Right hindlimb (tissue), 1 donor: Measurements from ENCODE around the gene HDGFL3.
"Not testable (repeated sequence)": the region's sequence is repeated elsewhere in the genome, so short reads cannot be mapped to it uniquely, and the experiment has no call there.

ENCODE experiments used
- DNase-seq: peaks from one replicate; pipeline ENCODE4 v3.0.0-alpha.2; 2018

Gene HDGFL3

DNA sequence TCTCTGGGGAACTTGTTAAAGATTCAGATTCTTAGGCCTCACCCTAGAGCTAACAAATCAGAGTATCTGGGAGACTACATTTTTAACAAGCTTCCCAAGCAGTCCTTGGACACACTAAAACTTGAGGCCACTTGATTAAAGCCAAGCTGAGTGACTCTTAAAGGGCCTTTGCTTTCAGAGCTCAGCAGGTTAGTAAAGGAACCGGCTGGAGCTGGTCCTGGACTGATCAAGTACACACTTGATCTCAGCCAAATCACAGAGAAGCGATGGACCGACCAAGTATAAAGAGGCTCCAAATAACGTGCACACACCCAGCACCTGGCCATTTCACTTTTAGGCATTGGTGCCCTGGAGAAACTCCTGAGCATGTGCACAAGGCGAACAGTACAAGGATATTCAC, 113.0 kb downstream of the HDGFL3 start:
- no peak for DNase-seq

DNA sequence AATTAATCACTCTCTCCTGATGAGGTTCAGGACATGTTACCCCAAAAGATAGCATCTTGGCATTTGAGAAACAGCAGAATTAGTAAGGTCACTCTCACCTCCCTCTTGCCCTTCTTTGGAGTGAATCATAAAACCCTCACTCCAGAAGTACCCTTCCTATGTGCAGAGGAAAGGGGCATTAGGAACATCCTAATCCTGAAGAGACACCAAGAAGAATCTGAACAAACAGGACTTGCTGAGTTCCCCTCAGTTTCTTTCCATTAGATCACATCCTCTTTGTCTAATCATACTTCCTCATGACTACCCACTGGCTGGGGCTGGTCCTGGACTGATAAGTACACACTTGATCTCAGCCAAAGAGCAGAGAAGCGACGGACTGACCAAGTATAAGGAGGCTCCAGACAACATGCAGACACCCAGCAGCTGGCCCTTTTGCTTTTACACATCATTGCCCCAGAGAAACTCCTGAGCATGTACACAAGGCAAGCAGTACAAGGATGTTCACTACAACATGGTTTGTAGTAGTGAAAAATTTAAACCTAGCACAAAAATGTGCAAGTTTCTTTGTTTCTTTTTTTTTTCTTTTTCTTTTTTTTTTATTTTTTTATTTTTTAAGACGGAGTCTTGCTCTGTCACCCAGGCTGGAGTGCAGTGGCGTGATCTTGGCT, 115.2 kb downstream of the HDGFL3 start:
- no peak for DNase-seq

DNA sequence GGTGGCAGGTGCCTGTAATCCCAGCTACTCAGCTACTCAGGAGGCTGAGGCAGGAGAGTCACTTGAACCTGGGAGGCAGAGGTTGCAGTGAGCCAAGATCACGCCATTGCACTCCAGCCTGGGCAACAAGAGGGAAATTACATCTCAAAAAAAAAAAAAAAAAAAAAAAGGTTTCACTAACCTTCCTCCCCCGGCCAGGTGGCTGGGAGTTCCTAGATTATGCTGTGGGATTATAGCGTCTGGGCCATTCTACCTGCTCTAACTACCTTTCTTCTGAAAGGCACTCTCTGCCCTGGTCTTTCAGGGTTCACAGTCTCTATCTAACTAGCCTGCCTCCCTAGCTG, 115.7 kb downstream of the HDGFL3 start:
- DNase-seq, result not testable (repeated sequence)

DNA sequence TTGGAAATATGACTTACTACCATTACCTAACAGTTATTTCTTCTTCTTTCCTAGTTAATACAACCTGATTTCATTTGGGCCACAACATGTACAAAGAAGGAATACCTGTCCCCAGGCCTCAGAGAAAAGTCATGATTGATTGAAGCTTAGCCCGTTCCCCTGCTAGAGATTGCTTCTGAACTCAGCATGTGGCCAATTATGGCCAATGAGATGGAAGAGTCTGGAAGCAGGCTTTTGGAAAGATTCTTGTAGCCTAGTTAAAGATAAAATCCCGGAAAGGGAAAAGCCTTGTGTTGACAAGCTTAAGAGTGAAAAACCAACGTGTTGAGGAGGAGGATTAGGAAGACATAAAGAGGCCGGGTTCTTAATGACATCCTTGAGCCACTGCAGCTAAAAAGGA, 117.2 kb downstream of the HDGFL3 start:
- no peak for DNase-seq

DNA sequence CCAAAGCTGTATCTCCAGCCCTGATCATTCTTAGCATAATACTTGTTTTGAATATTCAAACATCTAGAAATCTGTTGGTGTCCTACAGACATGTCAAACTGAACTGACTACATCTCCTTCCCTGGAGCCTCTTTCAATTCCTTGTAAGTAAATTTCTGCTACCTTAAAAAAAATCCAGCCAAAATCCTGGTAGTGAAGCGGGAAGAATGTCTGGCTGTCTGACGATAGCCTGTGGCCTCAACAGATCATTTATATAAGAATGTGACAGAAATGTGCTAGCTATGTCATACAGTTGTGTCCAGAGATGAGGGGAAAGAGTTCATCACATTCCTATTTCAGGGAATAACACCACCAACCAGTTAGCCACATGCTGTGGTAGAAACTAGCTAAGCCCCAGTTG, 118.7 kb downstream of the HDGFL3 start:
- DNase-seq, result no peak

DNA sequence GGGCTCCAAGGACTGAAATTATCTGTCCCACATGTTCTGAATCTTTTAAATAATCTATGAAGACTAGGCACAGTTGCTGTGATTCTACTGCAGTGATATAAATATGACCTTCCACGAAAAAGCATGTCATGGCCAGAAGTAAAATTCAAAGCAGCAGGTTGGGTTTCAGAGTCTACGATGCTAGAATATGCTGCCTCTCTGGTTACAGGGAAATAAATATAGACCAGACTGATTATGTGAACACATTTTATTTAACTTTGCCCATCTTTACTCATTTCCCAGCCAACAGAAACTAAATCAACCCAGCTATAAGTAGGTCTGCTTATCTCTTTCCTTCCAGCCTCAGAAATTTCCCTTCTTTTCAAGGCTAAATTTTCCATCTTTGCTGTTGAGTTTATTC, 120.0 kb downstream of the HDGFL3 start:
- no peak for DNase-seq

DNA sequence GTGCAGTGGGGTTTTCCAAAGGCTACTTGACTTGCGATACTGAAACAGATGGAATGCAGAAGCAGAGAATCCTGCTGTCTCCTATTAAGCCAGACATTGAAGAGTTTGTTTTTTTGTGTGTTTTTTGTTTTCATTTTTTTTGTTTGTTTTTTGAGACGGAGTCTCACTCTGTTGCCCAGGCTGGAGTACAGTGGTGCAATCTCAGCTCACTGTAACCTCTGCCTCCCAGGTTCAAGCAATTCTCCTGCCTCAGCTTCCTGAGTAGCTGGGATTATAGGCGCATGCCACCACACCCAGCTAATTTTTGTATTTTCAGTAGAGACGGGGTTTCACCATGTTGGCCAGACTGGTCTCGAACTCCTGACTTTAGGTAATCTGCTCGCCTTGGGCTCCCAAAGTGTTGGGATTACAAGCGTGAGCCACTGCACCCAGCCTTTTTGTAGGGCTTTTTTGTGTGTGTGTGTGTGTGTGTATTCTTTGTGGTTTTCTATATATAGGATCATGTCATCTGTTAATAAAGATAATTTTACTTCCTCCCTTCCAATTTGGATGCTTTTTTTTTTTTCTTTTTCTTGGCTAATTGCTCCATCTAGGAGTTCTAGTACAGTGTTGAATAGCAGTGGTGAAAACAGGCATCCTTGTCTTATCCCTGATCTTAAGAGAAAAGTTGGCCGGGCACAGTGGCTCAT, 121.6 kb downstream of the HDGFL3 start:
- not testable (repeated sequence) for DNase-seq

DNA sequence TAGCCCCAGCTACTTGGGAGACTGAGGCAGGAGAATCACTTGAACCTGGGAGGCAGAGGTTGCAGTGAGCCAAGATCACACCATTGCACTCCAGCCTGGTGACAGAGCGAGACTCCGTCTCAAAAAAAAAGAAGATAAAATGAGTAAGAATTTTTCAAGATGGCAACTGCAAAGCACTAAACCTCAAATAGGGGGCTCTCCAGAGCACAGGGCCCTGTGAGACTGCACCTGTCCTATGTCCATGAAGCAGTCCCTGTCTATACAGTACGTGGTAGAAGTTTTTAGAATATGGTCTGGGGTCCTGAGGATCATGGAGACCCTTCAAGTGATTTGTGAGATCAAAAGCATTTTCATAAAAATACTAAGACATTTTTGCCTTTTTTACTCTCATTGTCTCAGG, 122.2 kb downstream of the HDGFL3 start:
- DNase-seq, result not testable (repeated sequence)

DNA sequence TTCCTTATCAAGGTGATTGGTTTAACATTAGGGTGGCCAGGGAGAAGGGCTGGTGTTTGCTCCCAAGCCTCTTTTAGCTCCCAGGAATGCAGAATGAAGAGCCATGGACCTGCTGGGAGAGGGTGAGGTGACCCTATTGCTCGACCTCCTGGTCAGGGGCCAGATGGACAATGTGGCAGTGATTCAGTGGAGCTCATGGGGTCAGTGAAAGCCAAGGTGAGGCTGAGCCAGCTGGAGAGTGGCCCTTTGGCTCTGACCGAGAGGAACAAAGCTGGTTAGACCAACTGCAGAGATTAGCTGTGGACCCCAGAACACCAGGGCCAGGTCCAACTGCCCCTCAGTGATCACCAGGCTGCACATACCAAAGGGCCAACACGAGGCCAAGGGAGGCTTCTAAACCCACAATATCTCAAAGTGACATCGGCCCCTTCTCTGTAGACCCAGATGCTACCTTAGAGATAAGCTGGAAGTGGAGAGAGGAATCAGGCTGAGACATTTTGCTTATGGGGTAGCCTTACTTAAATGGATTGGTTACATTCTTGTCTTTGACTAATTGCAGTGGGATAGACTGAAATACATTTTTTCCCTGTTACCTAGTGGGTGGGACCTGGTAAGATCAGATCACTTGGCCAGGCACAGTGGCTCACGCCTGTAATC, 124.8 kb downstream of the HDGFL3 start:
- DNase-seq, result no peak

DNA sequence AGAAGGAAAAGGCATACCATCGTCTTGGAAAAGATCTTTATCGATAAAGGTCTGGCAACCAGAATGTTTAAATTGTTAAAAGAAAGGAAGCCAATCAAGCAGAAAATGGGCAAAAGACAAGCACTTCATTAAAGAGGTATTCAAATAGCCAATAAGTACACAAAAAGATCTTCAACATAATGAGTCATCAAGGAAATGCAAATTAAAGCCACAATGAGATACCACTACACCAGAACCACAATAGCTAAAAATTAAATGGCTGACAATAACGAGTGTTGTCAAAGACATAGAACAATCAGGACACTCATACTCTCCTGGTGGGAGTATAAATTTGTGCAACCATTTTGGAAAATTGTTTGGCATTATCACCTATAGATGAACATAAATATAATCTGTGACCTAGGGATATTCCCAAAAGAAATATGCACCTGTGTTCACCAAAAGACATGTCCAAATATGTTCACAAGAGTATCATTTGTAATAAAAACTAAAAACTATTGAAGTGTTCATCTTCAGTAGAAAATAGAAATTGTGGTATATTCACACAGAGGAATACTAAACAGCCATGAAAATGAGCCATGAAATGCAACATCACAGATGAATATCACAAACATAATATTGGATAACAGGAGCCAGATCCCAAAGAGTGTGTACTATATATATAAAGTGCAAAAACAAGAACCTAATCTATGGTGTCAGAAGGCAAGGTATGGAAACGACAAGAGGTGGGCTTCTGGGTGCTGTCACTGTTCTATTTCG, 126.2 kb downstream of the HDGFL3 start:
- no peak for DNase-seq

DNA sequence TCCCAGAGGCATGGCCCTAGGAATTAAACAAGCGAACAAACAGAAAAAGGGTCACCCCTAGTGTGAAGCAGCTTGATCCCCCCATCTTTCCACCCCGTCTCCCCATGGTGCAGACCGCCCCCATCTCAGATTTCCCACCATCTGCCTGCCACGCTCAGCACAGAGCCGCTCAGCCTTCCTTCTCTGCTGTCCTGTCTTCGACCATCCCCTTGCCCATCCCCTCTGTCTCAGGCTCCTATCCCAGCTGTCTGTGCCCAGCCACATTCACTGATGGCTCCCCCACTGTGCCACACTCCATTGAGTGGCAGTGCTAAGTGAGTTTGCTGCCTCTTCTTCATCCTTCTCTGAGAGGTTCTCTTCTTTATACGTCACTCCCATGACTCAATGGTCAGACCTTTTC, 128.9 kb downstream of the HDGFL3 start:
- DNase-seq, result no peak
